GM04504 (cell line): ENCODE results near the gene PPM1M.

ENCODE experiments used
- DNase-seq: peaks from one replicate; pipeline ENCODE4 v3.0.0-alpha.2; 2012; ENCODE audit warnings: low read depth

The PPM1M gene

DNA sequence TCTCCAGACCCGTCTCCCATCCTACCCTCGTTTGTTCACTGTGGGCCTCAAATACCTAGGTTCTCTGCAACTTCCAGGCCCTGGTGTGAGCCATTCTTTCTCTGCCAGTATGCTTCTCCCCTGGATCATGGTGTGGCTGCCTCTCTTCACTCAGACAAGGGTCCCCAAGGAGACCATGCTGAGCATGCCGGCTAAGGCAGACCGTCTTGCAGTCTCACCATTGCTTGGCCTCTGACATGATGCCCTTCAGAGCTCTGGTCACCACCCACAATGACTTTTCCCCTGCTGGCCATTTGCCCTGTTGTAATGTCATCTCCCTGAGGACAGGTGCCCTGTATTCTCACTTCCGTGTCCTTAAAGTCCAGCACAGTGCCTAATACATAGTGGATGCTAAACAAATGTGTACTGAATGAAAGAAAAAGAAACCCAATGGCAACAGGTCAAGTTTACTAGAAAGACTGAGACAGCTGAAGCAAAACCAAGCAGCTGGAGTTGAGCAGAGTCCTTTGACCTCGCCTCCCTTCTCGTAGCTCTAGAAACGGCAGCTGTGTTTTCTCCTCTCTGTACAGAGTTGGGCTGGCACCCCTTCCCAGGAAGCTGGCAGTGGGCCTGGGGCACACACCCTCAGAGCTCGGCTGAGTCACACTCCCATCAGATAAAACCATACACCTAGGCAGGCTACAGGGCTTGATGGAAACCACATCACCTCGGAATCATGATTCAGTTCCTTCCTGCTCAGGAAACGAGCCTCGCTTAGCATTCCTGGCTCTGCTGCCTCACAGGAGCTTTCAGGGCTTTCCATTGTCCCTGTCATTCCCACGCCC lies 28.8 kb upstream of the PPM1M start:
- DNase-seq: no peak

DNA sequence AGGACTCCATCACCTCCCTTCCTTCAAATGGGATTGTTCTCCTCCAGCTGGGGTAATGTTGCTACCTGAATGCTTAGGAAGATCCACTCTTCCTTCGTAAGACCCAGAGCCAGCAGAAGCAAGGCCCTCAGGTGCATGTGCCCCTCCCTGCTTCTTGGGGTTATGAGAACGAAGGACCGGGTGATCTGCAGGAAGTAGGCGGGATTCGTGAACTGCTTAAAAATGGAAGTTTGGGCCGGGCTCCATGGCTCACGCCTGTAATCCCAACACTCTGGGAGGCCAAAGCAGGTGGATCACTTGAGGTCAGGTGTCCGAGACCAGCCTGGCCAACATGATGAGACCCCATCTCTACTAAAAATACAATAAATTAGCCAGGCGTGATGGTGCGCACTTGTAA lies 28.2 kb upstream of the PPM1M start:
- no peak for DNase-seq

DNA sequence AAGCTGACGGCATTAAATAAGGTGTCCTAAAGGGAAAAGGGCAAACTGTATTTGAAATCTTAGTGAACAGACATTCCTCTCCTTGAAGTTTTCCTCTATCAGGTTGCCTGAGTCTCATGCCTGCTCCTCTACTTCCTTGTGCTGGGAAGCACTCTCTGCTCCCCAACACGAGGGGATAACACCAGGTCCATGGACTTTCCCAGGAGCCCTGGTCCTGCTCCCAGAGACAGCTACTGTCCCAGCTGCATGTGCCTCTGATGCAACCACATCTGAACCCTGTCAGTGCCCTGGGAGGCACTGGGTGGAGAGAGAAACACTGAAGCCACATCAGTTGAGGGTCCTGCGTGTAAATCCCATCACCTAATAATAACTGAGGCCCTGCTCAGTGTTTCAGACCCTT lies 27.5 kb upstream of the PPM1M start:
- DNase-seq: no peak

DNA sequence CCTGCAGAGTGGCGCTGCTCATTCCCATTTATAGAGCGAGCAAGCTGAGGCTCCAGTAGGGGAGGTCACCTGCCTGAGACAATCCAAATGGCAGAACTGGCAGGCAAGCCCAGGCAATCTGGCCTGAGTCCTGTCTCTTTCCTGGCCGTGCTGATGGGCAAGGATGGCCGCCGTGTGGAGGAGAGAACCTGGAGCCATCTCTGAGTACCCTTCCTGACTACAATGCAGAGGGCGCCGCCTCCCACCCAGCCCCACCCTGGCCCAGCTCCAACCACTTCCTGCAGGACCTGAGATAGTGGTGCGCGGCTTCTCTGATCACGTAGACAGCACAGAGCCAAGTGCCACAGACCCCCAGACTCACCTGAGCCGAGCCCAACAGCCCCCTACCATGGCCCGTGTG lies 27.1 kb upstream of the PPM1M start:
- no peak for DNase-seq

DNA sequence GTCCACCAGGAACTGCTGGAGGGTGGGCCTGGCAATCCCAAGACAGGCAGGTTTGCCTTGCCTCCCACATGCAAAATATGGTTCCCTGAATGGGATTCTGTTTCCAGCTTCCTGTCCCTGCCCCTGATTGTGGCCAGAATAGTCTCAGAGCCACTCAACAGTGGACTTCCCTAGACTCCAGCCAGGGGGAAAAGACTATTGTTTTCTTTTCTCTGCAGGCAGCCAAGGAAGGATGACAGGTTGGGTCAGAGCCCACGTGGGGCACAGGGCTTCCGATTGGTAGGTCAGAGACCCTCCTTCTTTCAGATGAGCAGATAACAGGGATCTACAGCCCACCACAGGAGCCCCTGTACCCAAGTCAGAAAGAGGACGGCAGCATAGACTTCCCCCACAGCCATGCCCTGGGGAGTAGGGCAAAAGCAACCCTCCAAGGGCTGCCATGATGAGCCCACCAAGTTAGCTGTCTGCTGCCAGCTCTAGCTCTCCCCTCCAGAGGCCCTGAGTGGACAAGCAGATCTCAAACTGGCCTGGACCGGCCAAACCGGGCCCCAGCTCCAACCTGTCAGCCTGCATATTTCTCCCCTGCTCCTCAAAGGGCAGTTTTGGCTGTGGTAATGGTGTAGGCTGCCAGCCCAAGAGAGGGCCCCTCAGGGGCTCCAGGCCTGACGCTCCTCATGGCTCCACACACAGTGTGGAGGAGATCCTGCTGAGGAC lies 26.5 kb upstream of the PPM1M start:
- no peak for DNase-seq

DNA sequence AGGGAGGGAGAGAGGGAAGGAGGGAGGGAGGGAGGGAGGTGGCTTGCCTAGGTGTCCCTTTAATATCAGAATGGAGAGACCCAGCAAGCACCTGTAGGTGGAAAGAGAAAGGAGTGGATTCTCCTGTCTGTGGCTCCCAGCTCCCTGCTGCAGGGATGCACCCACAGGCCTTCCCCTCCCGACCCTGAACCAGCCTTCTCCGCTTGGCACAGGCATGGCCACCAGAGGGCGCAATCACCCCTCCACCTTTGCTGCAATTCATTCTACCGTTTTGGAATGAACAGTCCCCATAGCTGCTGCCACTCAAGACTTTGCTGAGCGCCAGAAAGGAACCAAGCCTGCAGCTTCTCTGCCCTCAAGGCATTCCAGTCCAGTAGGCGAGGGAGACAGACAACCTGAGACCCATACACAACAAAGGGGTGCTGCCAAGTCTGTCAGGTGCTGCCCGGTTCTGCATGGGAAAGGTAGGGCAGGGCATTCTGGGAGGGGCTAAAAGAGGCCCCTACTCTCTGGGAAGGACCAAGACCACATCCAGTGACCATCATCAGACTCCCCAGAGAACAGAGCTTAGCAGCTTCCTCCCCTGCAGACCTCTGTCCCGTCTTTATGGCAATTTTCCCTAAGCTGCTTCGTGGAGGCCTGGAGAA lies 25.1 kb upstream of the PPM1M start:
- no peak for DNase-seq

DNA sequence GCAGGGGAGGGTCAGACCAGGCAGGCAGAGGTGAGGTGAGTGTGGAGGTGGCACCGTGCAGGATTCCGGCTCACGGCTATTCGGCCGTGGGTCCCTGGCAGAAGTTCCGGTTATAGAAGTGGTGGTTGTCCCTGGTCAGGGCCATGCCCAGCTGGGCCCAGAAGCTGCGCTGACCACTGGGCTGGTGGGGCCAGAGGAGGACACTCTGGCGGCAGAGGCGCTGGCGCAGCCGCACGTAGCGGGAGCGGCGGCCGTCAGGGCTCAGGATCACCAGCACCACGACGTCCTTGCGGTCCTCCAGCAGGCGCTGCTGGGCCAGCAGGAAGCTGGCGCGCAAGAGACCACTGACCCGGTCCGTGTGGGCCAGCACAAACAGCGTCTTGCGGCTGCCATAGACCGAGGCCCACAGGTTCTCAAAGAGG lies 24.4 kb upstream of the PPM1M start:
- no peak for DNase-seq

DNA sequence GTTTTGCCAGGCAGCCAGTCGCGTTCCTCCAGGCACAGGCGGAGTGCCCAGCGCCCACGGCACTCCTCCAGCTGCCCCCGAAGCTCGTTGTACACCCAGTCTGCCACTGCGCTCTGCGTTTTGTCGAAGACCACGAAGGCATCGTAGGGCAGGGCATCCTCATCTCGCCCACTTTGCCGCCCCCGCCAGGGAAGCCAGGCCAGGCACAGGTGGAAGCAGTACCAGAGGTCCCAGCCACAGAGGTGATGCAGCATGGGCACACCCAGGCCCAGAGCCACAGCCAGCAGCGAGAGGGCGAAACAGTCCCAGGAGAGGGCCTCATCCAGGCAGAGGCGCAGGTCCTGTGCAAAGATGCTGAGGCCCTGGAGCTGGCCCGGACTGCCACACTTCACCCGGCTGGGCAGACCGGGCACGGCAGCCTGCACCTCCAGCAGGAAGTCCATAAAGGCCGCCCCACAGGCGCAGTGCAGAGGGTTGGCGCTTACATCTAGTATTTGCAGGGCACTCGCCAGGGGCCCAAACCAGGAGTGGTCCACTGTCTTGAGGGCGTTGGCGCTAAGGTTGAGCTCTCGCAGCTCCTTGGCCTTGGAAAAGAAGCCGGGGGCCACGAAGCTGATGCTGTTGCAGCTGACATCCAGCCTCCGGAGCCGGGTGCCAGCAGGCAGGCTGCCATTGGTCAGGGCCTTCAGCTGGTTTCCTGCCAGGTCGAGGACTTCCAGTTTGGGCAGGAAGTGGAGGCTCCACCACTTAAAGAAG lies 23.8 kb upstream of the PPM1M start:
- DNase-seq: no peak

DNA sequence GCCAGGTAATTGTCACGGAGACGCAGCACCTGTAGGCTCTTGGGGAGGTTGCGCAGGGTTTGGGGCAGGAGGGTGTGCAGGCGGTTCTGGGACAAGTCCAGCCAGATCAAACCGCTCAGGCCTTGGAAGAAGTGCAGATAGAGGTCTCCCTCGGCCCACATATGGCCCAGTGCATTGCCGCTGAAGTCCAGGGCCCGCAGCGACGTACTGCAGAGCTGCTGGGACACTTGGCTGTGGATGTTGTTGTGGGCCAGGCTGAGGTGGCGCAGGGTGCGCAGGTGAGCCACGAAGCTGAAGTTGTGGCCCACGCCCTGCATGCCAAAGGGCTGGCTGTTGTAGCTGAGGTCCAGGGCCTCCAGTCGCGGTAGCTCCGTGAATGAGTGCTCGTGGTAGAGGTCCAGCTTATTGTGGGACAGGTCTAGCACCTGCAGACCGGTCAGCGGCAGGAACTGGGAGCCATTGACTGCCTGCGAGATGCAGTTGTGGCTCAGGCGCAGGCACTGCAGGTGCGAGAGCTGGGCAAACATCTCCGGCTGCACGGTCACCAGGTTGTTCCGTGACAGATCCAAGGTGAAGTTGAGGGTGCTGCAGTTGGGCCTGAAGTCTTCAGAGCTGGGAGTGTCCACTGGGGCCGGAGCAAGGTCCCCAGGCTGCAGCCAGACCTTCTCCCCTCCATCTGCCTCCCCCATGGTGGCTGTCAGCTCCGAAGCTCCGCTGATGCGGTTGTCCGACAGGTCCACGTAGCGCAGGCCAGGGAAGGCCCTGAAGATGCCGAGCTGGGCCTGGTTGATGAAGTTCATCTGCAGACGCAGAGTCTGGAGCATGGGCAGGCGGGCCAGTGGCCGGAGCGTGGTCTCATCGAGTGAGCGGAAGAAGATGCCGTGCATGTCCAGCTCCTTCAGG lies 23.0 kb upstream of the PPM1M start:
- no peak for DNase-seq

DNA sequence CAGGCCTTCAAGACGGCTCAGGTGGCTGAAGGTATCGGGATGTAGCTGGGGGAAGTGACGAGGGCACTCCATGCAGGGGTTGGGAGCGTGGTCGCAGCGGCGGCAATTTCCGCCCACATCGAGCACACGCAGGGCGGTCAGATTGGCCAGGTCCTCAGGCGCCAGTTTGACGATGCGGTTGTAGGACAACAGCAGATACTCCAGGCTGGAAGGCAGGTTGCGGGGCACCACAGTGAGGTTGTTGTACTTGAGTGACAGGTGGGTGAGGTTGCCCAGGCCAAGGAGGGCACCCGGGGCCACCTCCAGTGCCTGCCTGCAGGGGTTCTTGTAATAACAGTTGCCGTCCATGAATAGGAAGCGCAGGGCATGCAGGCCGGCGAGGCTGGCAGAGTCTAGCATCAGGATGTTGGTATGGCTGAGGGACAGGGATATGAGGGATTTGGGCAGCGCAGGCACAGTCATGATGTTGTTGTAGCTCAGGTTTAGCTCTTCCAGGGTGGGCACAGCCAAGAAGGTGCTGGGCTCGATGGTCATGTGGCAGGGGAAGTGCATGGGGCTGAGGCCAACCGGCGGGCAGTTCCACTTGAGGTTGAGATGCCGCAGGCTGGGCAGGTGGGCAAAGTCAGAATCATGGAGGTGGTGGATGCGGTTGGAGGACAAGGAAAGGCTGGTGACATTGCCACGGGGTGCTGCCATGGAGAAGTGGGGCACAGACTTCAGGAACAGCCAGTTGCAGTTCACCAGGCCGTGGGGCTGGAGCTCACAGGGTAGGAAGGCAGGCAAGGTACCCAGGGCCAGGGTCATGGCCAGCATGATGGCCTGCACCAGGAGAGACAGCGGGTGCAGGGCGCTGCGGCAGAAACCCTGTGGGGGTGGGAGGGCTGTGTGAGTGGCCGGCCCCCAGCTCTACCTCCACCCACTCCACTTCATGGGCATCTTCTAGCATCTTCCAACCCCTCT lies 21.8 kb upstream of the PPM1M start:
- DNase-seq: no peak

DNA sequence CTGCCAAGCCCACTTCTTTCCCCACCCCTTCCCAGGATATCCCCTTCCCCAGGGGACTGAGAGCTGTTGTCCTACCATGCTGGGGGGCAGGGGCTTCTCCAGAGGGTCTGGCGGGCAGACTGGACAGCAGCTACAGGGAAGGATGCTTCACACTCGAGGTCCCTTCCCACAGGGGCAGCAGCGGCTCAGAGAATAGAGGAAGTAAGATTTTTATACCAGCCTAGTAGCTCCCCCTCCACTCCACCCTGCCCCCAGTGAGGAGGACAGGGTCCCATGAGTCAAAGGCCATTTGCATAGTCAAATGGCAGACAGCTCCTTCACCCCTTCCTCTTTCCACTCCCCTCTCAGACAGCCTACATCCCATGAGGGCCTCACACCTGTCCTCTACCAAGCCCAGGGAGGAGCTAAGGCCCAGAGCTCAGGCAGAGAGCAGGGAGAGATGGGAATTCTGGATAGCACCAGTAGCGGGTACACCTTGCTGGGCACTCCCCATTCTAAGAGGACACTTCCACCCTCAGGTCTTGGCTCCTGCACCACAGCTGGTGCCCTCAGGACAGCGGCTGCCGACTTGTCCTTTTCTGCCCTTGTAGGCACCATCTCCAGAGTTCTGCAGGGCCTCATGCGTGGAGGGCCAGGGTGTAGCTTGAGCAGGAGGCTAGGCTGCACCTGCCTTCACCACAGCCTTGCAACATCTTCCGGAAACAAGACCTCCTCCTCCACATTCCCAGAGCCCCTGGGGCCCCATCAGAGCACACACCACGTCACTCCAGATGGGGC lies 19.9 kb upstream of the PPM1M start, which contains the start of gene TLR9:
Gene TLR9 (minus strand): TSS at position 194 of the 777 bp plus-strand sequence. CDS start 116 bp downstream, at position 78.
- DNase-seq: no peak

DNA sequence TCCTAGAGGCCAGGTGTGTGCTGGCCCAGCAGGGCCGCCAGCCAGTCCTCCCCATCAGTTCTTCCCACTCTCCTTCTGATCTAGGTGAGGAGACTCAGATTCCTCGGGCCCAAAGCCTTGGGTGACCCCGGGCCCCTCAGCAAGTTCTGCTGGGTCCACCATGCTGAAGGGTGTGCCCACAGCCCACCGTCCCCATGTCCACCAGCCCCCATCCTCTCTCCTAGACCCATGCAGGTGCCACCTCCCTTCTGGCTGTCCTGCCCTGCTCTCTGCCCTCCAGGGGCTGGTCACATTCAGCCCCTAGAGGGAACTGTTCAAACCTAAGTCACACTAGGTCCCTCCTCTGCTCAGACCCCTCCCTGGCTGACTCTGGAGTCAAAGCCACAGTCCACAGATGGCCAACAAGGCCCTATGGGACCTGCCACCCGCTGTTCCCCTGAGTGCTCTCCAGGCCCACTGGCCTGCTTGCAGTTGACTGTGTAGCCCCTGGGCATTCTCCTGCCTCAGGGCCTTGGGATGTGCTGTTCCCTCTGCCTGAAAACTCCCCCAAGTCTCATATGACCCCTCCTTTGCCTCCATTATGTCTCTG lies 19.2 kb upstream of the PPM1M start:
- DNase-seq: no peak

DNA sequence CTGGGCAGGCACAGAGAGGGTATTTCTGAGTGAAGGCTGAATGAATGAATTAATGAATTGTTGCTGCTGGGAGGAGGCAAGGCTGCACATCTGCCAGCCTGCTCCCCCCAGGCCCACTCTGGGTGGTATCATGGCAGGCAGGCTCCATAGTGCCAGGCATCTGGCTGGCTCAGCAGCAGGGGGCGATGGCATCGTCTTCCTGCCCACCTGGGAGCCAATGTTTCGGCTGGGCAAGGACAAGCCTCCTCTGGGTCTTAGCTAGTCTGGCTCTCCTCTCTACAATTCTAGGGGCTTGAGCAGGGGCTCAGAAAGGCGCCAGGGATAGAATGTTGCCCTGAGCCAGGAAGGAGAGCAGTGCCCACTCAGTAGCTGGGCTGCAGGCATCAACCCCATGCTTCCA lies 18.4 kb upstream of the PPM1M start:
- no peak for DNase-seq

DNA sequence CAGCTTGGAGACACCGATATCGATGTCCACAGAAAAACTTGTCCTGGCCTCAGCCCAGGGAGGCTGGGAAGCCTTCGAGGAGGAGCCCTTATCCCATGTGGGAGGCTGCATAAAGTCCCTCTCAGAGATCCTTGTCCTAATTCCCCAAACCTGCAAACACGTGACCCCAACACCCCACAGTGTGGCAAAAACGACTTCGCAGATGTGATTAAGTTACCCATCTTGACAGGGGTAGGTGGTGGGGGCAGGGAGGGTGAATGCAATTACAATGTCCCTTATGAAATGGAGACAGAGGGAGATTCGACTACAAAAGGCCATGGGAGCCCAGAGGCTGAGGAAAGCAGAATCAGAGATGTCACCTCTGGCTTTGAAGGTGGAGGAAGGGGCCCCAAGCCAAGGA lies 17.8 kb upstream of the PPM1M start:
- DNase-seq: no peak

DNA sequence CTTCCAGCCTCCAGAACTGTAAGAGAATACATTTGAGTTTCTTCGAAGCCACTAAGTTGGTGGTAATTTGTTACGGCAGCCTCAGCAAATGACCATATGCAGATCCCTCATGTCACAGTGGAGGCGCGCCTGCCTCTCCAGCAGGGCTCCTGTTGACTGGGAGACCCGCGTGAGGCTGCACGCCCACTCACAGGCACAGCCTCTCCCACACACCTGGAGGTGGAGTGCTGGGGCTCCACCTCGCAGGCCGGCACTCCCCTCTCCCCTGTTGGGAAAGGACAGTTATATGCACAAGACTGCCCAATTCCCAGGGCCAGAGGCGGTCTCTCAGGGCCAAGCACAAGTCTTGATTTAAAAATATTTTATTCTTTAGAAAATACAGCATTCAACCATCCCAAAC lies 17.3 kb upstream of the PPM1M start:
- no peak for DNase-seq

DNA sequence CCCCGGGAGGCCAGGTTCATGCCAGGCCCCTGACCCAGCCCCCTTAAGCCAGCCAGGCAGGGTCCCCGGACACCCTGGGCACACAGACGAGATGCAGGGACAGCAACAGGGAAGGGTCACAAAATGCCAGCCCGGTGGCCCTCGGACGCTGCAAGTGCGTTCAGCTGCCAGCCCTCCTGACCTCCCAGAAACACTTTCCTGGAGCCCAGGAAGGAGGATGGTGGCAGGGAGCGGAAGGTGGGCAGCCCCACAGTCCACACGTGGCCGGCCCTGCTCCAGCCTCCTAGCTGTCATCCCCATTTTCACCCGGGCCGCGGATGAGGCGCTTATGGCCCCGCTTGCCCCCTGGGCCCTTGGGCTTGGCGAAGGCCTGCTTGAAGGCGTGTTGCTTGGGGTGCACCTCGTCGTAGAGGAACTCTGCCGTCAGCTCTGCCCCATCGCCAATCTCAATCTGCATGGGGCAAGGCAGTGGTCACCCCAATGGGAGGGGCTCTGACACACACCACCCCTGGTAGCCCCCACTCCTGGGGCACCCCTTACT lies 16.7 kb upstream of the PPM1M start:
- no peak for DNase-seq

DNA sequence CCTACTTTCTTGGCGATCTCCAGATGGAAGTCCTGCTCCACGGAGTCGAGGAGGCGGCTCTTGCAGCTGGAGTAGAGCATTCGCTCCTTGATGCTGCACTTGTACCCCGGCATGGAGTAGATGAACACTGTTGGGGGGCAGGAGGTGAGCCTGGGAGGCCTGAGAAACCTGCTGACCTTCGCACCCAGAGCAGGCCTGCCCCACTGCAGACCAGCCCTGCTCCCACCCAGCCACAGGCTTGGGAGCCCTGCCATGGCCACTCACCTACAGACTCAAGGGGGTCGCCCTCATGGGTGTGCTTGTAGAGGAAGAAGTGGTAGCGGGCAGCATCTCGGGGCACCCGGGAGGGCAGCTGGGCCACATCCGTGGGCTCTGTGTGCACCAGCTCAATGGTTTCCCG lies 15.9 kb upstream of the PPM1M start:
- no peak for DNase-seq

DNA sequence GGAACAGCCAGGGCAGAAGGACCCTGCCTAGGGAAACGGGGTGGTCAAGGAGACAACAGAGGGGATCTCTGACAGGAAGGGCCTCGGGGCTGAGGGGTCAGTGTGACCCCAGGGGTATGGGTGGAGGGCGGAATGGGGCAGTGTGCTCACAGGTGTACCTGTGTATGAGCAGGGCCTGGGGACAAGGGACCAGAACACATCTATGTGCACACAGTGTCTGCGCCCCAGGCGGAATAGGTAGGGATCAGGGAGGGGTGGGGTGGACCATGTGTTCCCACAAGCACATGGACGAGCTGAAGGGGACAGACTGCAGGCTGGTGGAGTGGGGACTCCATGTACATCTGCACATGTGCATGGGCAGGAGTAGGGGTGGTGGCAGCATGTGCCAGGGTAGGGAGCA lies 15.1 kb upstream of the PPM1M start:
- no peak for DNase-seq
